ENCODE results near the gene GPX6.
"Not testable (repeated sequence)": the region's sequence is repeated elsewhere in the genome, so short reads cannot be mapped to it uniquely, and the experiment has no call there.

GPX6 gene

DNA sequence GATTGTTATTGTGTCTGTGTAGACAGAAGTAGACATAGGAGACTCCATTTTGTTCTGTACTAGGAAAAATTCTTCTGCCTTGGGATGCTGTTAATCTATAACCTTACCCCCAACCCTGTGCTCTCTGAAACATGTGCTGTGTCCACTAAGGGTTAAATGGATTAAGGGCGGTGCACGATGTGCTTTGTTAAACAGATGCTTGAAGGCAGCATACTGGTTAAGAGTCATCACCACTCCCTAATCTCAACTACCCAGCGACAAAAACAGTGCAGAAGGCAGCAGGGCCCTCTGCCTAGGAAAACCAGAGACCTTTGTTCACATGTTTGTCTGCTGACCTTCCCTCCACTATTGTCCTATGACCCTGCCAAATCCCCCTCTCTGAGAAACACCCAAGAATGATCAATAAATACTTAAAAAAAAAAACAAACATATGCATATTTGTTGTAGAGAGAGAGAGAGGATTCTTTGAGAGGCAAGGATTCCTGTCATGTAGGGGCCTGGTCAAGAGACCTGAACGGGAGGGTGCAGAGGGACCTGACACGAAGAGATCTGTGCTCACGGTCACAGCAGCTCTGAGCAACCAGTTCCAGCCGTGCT is 12.8 kb downstream of the GPX6 start:
- not testable (repeated sequence) for H3K9me3 ChIP-seq (ENCODE audit: control insufficient read depth, insufficient read depth, low read length); H3K9ac ChIP-seq (ENCODE audit: low read depth, low read length); H3K36me3 ChIP-seq (ENCODE audit: insufficient read depth, low read length)
- peaks cover 19% of the 10 kb centered on the region for H3K4me1 ChIP-seq (ENCODE audit: insufficient read depth, low read length)

DNA sequence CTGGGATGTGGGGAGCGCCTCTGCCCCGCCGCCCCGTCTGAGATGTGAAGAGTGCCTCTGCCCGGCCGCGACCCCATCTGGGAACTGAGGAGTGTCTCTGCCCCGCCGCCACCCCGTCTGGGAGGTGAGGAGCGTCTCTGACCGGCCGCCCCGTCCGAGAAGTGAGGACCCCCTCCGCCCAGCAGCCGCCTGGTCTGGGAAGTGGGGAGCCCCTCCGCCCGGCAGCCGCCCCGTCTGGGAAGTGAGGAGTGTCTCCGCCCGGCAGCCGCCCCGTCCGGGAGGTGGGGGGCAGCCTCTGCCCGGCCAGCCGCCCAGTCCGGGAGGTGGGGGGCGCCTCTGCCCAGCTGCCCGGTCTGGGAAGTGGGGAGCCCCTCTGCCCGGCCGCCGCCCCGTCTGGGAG is 13.5 kb downstream of the GPX6 start:
- not testable (repeated sequence) for H3K36me3 ChIP-seq (ENCODE audit: insufficient read depth, low read length); H3K9me3 ChIP-seq (ENCODE audit: control insufficient read depth, insufficient read depth, low read length); H3K9ac ChIP-seq (ENCODE audit: low read depth, low read length)
- peaks cover 13% of the 10 kb centered on the region for H3K4me1 ChIP-seq (ENCODE audit: insufficient read depth, low read length)

DNA sequence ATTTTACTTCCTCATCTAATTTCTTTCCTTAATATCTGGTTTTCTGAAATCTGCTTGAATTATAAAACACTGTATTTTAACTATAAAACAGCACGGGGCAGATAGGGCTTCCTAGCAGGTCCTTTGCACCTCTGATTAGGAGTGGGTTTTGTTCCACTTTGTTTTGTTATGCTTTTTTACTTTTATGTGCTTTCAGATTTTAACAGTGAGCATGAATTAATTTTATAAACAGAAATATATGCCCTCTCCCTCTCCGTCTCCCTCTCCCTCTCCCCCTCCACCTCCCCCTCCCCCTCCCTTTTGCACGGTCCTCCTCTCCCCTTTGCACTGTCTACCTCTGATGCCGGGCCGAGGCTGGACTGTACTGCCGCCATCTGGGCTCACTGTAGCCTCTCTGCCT is 14.3 kb downstream of the GPX6 start:
- no peaks in the 10 kb centered on the region for H3K9me3 ChIP-seq (ENCODE audit: control insufficient read depth, insufficient read depth, low read length)
- no peak overlapping the region for H3K9ac ChIP-seq (ENCODE audit: low read depth, low read length)
- no peaks in the 10 kb centered on the region for H3K36me3 ChIP-seq (ENCODE audit: insufficient read depth, low read length)
- 0 out of 2 replicates have a peak, but pooled peaks cover 5% of the 10 kb centered on the region for H3K4me1 ChIP-seq (ENCODE audit: insufficient read depth, low read length)

DNA sequence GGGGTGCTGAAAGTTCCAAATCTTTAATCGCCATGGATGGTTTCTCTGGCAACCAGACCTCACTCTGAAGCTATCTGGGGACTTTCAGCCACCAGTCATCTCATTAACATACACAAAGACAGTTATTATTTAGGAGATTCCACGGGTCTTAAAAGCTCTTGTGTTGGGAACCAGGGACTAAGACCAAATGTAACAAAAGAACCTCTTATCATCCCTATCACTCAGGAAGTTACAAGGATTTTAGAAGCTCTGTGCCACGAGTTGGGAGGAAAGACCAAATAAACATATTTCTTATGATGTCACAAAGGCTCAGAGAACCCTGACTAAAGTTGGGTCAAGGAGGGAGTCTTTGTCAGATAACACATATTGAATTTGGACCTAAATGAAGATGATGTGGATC is 17.7 kb downstream of the GPX6 start:
- Histone ChIP-seq H3K36me3 (ENCODE audit: insufficient read depth, low read length) (no peaks in the 10 kb centered on the region), H3K9me3 (ENCODE audit: control insufficient read depth, insufficient read depth, low read length) (no peaks in the 10 kb centered on the region), H3K9ac (ENCODE audit: low read depth, low read length) (no peak overlapping the region), H3K4me1 (ENCODE audit: insufficient read depth, low read length) (no peaks in the 10 kb centered on the region)

DNA sequence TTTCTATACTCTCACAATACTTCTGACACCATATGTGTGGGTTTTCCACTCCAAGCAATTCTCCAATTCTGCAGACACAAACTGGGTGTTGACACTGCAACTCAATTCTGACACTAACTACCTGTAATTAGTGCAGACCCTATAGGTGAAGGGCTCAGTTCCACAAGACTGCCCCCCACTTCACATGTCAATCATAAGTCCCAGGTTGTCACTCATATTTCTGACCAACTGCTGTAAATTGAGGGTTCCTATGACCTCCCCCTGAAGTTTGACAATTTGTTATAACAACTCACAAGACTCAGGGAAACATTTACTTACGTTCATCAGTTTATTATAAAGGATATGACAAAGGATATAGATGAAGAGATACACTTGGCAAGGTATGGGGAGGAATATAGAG is 18.3 kb downstream of the GPX6 start:
- H3K36me3 ChIP-seq (ENCODE audit: insufficient read depth, low read length): no peaks in the 10 kb centered on the region
- no peak overlapping the region for H3K9ac ChIP-seq (ENCODE audit: low read depth, low read length)
- no peaks in the 10 kb centered on the region for H3K9me3 ChIP-seq (ENCODE audit: control insufficient read depth, insufficient read depth, low read length)
- no peaks in the 10 kb centered on the region for H3K4me1 ChIP-seq (ENCODE audit: insufficient read depth, low read length)

DNA sequence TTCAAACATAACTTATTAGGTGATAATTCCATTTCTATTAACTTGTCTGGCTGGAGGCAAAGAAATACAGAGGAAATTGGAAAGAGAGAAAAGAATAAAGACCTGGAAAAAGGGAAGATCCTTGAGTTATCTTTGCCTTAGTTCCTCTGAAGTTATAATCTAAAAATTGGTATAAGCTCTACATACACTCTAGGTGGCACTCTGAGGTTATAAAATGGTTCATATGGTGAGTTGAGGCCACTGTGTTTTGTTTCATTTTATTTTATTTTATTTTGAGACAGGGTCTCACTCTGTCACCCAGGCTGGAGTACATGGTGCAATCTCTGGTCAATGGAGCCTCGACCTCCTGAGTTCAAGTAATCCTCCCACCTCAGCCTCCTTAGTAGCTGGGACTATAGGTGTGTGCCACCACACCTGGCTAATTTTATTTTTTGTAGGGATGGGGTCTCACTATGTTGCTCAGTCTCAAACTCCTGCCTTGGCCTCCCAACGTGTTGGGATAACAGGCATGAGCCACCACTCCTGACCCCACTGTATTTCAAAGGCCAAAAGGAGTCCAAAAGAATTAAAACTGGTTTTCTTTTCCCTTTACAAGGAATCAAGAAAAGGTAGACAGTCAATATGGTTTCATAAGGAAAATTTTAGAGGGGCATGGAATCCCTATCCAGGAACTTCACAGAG is 19.4 kb downstream of the GPX6 start:
- H3K9me3 ChIP-seq (ENCODE audit: control insufficient read depth, insufficient read depth, low read length): no peaks in the 10 kb centered on the region
- H3K9ac ChIP-seq (ENCODE audit: low read depth, low read length): no peak overlapping the region
- no peaks in the 10 kb centered on the region for H3K36me3 ChIP-seq (ENCODE audit: insufficient read depth, low read length)
- H3K4me1 ChIP-seq (ENCODE audit: insufficient read depth, low read length): no peaks in the 10 kb centered on the region

DNA sequence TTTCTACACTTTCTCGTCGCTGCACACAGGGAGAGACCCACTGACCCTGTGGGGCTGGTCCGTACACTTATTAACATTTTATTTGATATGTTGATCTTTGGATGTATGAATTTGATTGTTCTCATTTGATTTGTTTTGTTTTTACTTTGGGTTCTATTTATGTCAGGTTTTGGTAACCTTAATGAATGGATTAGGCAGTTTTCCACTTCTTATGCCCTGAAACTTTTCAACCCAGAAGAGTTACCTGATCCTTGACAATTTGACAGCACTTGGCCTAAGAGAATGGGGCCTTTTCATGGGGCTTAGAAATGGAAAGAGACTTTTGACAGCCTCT is 23.6 kb downstream of the GPX6 start:
- no peaks in the 10 kb centered on the region for H3K9me3 ChIP-seq (ENCODE audit: control insufficient read depth, insufficient read depth, low read length)
- H3K9ac ChIP-seq (ENCODE audit: low read depth, low read length): peak overlapping the region; percentile 49; the same call in 1 of the 2 replicates

DNA sequence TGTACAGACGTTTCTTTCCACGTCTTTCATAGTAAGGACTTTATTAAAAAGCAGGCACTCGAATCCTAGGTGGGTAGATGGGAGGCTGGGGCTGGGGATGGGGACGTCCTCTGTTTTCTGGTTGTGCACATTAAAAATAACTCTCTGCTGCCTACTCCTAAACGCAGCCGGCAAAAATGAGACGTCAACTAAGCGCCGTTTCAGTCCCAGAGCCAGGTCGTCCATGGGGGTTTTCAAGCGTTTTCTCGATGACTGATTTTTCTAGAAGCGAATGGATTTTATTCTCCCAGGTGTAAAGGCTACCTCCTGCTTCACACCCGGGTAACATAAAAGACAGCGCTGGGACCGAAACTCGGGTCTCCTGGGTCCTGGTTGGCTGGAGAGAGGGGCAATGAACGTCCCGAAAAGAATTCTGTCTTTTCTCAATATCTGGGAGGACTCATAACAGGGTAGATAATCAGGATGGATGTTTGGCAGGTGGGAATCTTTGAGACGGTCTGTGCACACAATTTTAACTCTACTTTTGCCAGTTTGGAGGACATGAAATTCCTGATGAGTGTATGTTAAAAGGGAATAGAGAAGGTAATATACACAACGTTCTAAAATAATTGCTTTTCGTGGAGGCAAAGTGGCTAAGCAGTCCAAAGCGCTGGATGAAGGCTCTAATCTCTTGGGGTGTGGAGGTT is 25.2 kb downstream of the GPX6 start:
- H3K4me1 ChIP-seq (ENCODE audit: insufficient read depth, low read length): no peaks in the 10 kb centered on the region
- peak overlapping the region; percentile 76 for H3K9ac ChIP-seq (ENCODE audit: low read depth, low read length)
- H3K36me3 ChIP-seq (ENCODE audit: insufficient read depth, low read length): no peaks in the 10 kb centered on the region
- no peaks in the 10 kb centered on the region for H3K9me3 ChIP-seq (ENCODE audit: control insufficient read depth, insufficient read depth, low read length)

More for the DNA sequence above, 23.6 kb downstream of the GPX6 start:
- Histone ChIP-seq H3K4me1 (ENCODE audit: insufficient read depth, low read length) (no peaks in the 10 kb centered on the region), H3K36me3 (ENCODE audit: insufficient read depth, low read length) (no peaks in the 10 kb centered on the region)

DNA sequence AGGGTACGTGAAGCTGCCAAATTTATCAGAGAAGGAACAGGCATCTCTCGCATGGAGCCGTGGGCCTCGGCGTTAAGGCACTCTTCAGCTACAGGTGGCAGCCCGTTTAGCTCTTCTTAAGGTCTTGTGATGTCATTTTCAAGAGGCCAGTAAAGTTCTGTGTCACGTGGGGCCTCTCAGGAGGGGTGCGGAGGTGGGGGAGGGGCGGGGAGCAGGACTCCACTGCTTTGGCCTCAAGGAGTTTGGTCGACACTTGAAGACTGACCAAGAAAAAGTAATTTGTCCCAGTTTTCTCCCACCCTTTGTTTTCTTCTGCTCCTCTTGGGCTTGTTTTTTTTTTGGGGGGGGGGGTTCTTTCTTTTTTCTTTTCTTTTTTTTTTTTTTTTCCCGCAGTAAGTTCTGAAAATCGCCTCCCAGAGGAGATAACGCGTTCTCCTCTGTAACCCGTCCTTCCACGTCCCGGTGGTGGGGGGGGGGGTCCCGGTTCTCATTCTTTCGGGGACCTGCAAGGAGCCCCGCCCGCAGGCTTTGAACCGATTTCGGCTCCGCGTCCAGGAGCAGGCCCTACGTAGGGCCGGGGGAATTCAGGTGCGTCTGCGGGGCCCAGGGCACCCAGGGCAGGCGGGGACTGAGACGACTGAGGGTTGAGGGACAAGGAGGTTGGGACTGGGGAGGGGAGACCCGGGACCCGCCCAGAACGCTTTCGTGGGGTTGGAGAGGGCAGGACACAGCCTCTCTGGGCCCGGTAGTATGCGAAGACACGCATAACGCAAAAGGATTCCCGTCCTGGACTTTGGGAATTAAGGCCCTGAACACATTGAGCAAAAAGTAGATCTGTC is 26.0 kb downstream of the GPX6 start:
- Histone ChIP-seq H3K9me3 (ENCODE audit: control insufficient read depth, insufficient read depth, low read length) (no peaks in the 10 kb centered on the region), H3K4me1 (ENCODE audit: insufficient read depth, low read length) (no peaks in the 10 kb centered on the region), H3K9ac (ENCODE audit: low read depth, low read length) (peak overlapping the region; percentile 76), H3K36me3 (ENCODE audit: insufficient read depth, low read length) (no peaks in the 10 kb centered on the region)

DNA sequence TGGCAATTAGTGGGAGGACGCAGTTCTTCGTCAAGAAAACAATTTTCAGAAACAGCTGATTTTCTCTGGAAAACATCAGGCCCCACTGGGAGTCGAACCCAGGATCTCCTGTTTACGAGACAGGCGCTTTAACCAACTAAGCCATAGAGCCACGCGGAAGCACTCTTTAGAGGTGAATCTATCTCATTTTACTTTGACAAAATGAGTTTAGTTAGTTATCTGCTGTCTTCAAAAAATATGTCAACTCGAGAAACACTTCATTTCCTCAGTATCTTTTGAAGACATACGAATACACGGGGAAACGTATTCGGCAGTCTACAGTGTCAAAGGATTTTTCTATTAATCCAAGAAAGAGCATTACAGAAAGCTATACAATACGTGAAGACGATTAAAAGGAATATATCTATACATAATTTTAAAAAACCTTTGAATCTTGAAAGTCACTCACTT is 26.7 kb downstream of the GPX6 start:
- H3K36me3 ChIP-seq (ENCODE audit: insufficient read depth, low read length): no peaks in the 10 kb centered on the region
- peak overlapping the region; percentile 76 for H3K9ac ChIP-seq (ENCODE audit: low read depth, low read length)
- H3K9me3 ChIP-seq (ENCODE audit: control insufficient read depth, insufficient read depth, low read length): no peaks in the 10 kb centered on the region
- H3K4me1 ChIP-seq (ENCODE audit: insufficient read depth, low read length): no peaks in the 10 kb centered on the region

DNA sequence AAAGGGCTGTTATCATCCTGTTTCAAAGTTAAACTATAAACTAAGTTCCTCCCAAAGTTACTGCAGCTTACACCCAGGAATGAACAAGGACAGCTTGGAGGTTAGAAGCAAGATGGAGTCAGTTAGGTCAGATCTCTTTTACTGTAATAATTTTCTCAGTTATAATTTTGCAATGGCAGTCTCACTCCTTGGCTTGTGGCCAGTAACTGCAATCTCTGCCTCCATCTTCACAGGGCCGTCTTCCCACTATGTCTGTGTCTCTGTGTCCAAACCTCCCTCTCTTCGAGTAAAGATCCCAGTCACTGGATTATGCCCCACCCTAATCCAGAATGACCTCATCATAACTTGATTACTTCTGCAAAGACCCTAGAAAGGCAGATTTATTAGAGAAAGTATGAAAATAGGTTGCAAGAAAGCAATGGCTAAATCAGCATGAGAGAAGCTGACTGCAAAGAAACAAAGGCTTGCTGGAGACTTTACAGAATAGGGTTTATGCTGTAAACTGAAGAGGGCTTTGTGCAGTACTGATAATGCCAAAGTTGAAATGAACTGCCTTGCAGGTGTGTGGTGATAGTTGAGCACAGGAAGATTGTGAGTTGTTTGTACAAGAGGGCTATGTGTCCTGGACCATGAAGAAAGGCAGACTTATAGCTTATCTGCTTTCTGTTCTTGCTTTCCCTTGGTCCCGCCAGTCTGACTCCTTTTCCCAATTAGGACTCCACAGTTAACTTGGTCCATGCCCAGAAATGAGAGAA is 28.4 kb downstream of the GPX6 start:
- Histone ChIP-seq H3K4me1 (ENCODE audit: insufficient read depth, low read length) (no peaks in the 10 kb centered on the region), H3K9me3 (ENCODE audit: control insufficient read depth, insufficient read depth, low read length) (no peaks in the 10 kb centered on the region), H3K9ac (ENCODE audit: low read depth, low read length) (no peak overlapping the region), H3K36me3 (ENCODE audit: insufficient read depth, low read length) (no peaks in the 10 kb centered on the region)

DNA sequence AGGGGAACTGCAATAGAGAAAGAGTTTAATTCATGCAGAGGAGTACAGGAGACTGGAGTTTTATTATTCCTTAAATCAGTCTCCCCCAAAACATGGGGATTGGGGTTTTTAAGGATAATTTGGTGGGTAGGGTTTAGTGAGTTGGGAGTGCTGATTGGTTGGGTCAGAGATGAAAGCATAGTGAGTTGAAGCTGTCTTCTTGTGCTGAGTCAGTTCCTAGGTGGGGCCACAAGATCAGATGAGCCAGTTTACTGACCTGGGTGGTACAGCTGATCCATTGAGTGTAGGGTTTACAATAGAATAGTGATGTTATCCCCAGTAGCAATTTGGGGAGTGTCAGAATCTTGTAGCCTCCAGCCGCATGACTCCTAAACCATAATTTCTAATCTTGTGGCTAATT is 29.1 kb downstream of the GPX6 start:
- Histone ChIP-seq H3K4me1 (ENCODE audit: insufficient read depth, low read length) (no peaks in the 10 kb centered on the region), H3K9ac (ENCODE audit: low read depth, low read length) (no peak overlapping the region), H3K9me3 (ENCODE audit: control insufficient read depth, insufficient read depth, low read length) (no peaks in the 10 kb centered on the region), H3K36me3 (ENCODE audit: insufficient read depth, low read length) (no peaks in the 10 kb centered on the region)

DNA sequence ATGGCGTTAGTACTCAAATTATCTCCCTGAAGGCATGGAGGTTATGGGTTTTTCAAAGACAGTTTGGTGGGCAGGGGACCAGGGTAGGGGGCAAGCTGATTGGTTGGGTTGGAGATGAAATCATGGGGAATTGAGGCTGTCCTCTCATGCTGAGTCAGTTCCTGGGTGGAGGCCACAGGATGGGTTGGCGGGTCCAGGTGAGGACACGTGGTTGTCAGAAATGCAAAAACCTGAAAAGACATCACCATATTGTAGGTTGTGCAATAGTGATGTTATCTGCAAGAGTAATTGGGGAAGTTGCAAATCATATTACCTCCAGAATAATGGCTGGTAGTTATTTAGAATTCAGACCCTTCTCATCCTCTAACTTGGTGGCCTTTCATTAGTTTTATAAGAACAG is 30.1 kb downstream of the GPX6 start:
- Histone ChIP-seq H3K9ac (ENCODE audit: low read depth, low read length) (no peak overlapping the region), H3K4me1 (ENCODE audit: insufficient read depth, low read length) (no peaks in the 10 kb centered on the region), H3K36me3 (ENCODE audit: insufficient read depth, low read length) (no peaks in the 10 kb centered on the region), H3K9me3 (ENCODE audit: control insufficient read depth, insufficient read depth, low read length) (no peaks in the 10 kb centered on the region)
